HCT116 (cell line): Measurements from ENCODE around the gene RHOH. TPM values are rescaled to one million over a fixed set of nuclear protein-coding genes. Genes with fewer than 3 reads are reported as not detected.

ENCODE experiments used
- ATAC-seq: fragments of 200-7000 bp; cut with Tn5 transposase; 2 replicates; pipeline ENCODE4 v1.9.1; 2020; ENCODE audit warnings: mild to moderate bottlenecking, moderate library complexity
- BruUV-seq: library from RNA; stranded (reverse); fragments of 400-500 nt; replicated peaks from 2 replicates; lab custom pipeline; 2021; lab: Mats Ljungman, UMichigan
- CTCF ChIA-PET: fragments of 300-600 bp; sonication (Branson Sonifier 250); formaldehyde crosslinking; loops from one replicate; lab custom pipeline; 2021; ENCODE audit warnings: antibody characterized with exemption; lab: Charles Lee
- POLR2A ChIA-PET: fragments of 300-600, 350-600 bp; sonication (Branson Sonifier 250); formaldehyde crosslinking; loops from one replicate; lab custom pipeline; 2021; ENCODE audit warnings: antibody characterized with exemption; lab: Charles Lee
- RAD21 ChIA-PET, 2 experiments: fragments of 300-600 bp; sonication (Branson Sonifier 250); formaldehyde crosslinking; loops; one replicate each; lab custom pipeline; 2023; ENCODE audit warnings: low total read pairs in 2 of 2; ENCODE audit not compliant: uncharacterized antibody in 2 of 2, unreplicated experiment in 2 of 2, low non-redundant PET in 1 of 2; lab: Charles Lee
- DNase-seq: peaks from one replicate; pipeline ENCODE4 v3.0.0-alpha.2; 2010; ENCODE audit warnings: low read depth, low spot score
- H2AFZ ChIP-seq: fragments of 200-600 bp; shearing (Covaris generic), sonication (generic); 2 replicates; pipeline ENCODE4 v1.6.1; 2017; ENCODE audit warnings: low read depth, mixed run types, mixed read lengths, antibody characterized with exemption, low read length; ENCODE audit not compliant: poor library complexity, severe bottlenecking
- H3K27ac ChIP-seq: 2 replicates; pipeline ENCODE4 v1.5.1; 2012; ENCODE audit warnings: low read depth, low read length
- H3K27me3 ChIP-seq: fragments of 200-600 bp; sonication (generic); 2 replicates; pipeline ENCODE4 v1.6.1; 2016; ENCODE audit warnings: mixed run types, low read length, mixed read lengths; ENCODE audit not compliant: insufficient read depth
- H3K36me3 ChIP-seq, 2 experiments: fragments of 200-500 bp in 1 of 2; fragments of 200-600 bp in 1 of 2; sonication (Bioruptor generic) in 1 of 2; sonication (generic) in 1 of 2; 2 replicates each; pipeline versions ENCODE4 v1.5.1 to v1.6.1; 2014 to 2016; ENCODE audit warnings: low read length in 2 of 2, inconsistent platforms in 1 of 2, mixed read lengths in 1 of 2, mixed run types in 1 of 2; ENCODE audit not compliant: insufficient read depth in 2 of 2, control insufficient read depth in 1 of 2
- H3K4me1 ChIP-seq, 2 experiments: fragments of 200-600 bp in 1 of 2; sonication (generic) in 1 of 2; 2 replicates each; pipeline versions ENCODE4 v1.5.1 to v1.6.1; 2012 to 2017; ENCODE audit warnings: low read length in 2 of 2, inconsistent platforms in 1 of 2, mild to moderate bottlenecking in 1 of 2, mixed read lengths in 1 of 2, mixed run types in 1 of 2, moderate library complexity in 1 of 2; ENCODE audit not compliant: insufficient read depth in 2 of 2, control insufficient read depth in 1 of 2
- H3K4me2 ChIP-seq: fragments of 200-600 bp; sonication (generic); 2 replicates; pipeline ENCODE4 v1.6.1; 2017; ENCODE audit warnings: mixed run types, low read length, mixed read lengths
- H3K4me3 ChIP-seq, 2 experiments: fragments of 200-600 bp in 1 of 2; sonication (generic) in 1 of 2; replicated peaks in 1 of 2; 2 replicates each; pipeline ENCODE4 v1.5.1; 2011 to 2016; ENCODE audit warnings: low read length in 2 of 2, control low read depth in 1 of 2, low read depth in 1 of 2, mild to moderate bottlenecking in 1 of 2, mixed read lengths in 1 of 2, mixed run types in 1 of 2
- H3K79me2 ChIP-seq: fragments of 200-600 bp; sonication (generic); 2 replicates; pipeline ENCODE4 v1.6.1; 2017; ENCODE audit warnings: mild to moderate bottlenecking, mixed run types, low read length, moderate library complexity, mixed read lengths; ENCODE audit not compliant: insufficient read depth
- H3K9ac ChIP-seq: fragments of 200-600 bp; sonication (generic); 2 replicates; pipeline ENCODE4 v1.6.1; 2016; ENCODE audit warnings: low read length, mixed read lengths
- H3K9me2 ChIP-seq: fragments of 200-600 bp; sonication (generic), shearing (Covaris generic); 2 replicates; pipeline ENCODE4 v1.6.1; 2017; ENCODE audit warnings: mixed run types, mild to moderate bottlenecking, moderate library complexity; ENCODE audit not compliant: insufficient read depth
- H3K9me3 ChIP-seq, 2 experiments: fragments of 200-500 bp in 1 of 2; fragments of 200-600 bp in 1 of 2; sonication (Bioruptor generic) in 1 of 2; sonication (generic) in 1 of 2; 2 replicates each; pipeline ENCODE4 v1.6.1; 2014 to 2017; ENCODE audit warnings: low read length in 2 of 2, mixed read lengths in 2 of 2, inconsistent platforms in 1 of 2, low read depth in 1 of 2, mild to moderate bottlenecking in 1 of 2, mixed run types in 1 of 2, moderate library complexity in 1 of 2; ENCODE audit not compliant: control insufficient read depth in 1 of 2, insufficient read depth in 1 of 2
- H4K20me1 ChIP-seq: fragments of 200-600 bp; sonication (generic), shearing (Covaris generic); 2 replicates; pipeline ENCODE4 v1.6.1; 2017; ENCODE audit warnings: mixed run types, mild to moderate bottlenecking, moderate library complexity; ENCODE audit not compliant: insufficient read depth
- EZH2 ChIP-seq: fragments of 200-600 bp; sonication (generic); IDR thresholded peaks from 2 replicates; pipeline ENCODE4 v1.6.1; 2017; ENCODE audit warnings: antibody characterized with exemption, mixed run types
- POLR2A ChIP-seq: IDR thresholded peaks from 2 replicates; pipeline ENCODE4 v1.7.0; 2011; ENCODE audit warnings: borderline replicate concordance; ENCODE audit not compliant: insufficient read depth, insufficient read length; ENCODE audit errors: extremely low read depth
- RAD21 ChIP-seq: IDR thresholded peaks from 2 replicates; pipeline ENCODE4 v1.6.1; 2012; ENCODE audit warnings: low read depth, mild to moderate bottlenecking
- SIN3A ChIP-seq: IDR thresholded peaks from 2 replicates; pipeline ENCODE4 v1.6.1; 2012; ENCODE audit warnings: low read depth
- SRF ChIP-seq: IDR thresholded peaks from 2 replicates; pipeline ENCODE4 v1.6.1; 2012; ENCODE audit warnings: low read depth
- ZFX ChIP-seq: fragments of 450-650 bp; IDR thresholded peaks from 2 replicates; pipeline ENCODE4 v1.6.1; 2017
- ZNF274 ChIP-seq: fragments of 200-500 bp; sonication (Bioruptor generic); IDR thresholded peaks from 2 replicates; pipeline ENCODE4 v1.6.1; 2014; ENCODE audit warnings: mild to moderate bottlenecking, low read depth, low read length, inconsistent platforms
- intact Hi-C: fragments of 100-400 bp; cut with micrococcal nuclease; formaldehyde crosslinking; loops from 2 replicates; pipeline ENCODE4 v1.10.0; 2022
- total RNA-seq: library from RNA; stranded (reverse); gene quantifications from one replicate; pipeline ENCODE4 v1.2.1, GENCODE V29; 2021; ENCODE audit not compliant: unreplicated experiment
- TF ChIP-seq, protein P1 (sequence below): IDR thresholded peaks from 2 replicates; pipeline ENCODE4 v1.6.1; 2012
- TF ChIP-seq, protein P2 (sequence below), 3 experiments: fragments of 200-600 bp in 1 of 3; sonication (generic) in 1 of 3; IDR thresholded peaks in 2 of 3; conservative IDR thresholded peaks in 1 of 3; 2 replicates each; pipeline ENCODE4 v1.5.1; 2012 to 2017; ENCODE audit warnings: low read depth in 2 of 3, low read length in 2 of 3, antibody characterized with exemption in 1 of 3, borderline replicate concordance in 1 of 3, control low read depth in 1 of 3, mild to moderate bottlenecking in 1 of 3, mixed read lengths in 1 of 3, mixed run types in 1 of 3, moderate library complexity in 1 of 3; ENCODE audit not compliant: insufficient read depth in 1 of 3

Gene RHOH
- total RNA-seq, 1 experiment from 2014 or later, result 0.74 TPM

- H3K79me2 ChIP-seq, result no peaks in the 10 kb centered on the region
- H3K27me3 ChIP-seq, result no peaks in the 10 kb centered on the region
- no peak for DNase-seq
- POLR2A ChIA-PET, result no interaction called here
- H4K20me1 ChIP-seq, result no peaks in the 10 kb centered on the region
- no peak overlapping the region for H3K9ac ChIP-seq
- H3K9me2 ChIP-seq, result no peaks in the 10 kb centered on the region
- no peak overlapping the region for H3K4me3 ChIP-seq
- H3K27ac ChIP-seq, result no peak overlapping the region
- H3K36me3 ChIP-seq, result no peaks in the 10 kb centered on the region
- no peak overlapping the region for H3K4me2 ChIP-seq
- H3K9me3 ChIP-seq, result no peaks in the 10 kb centered on the region
- no peak for ATAC-seq
- CTCF ChIA-PET, result no interaction called here
- intact Hi-C loops, result no loop called here
- no peaks in the 10 kb centered on the region; a peak in 1 of 4 replicates for H3K4me1 ChIP-seq
- RAD21 ChIA-PET, result no interaction called here
- no TSS peak for BruUV-seq
- H2AFZ ChIP-seq, result no peak overlapping the region
- TF ChIP-seq ZNF274 (no peak), EZH2 (no peak)
- TF ChIP-seq, protein P1, sequence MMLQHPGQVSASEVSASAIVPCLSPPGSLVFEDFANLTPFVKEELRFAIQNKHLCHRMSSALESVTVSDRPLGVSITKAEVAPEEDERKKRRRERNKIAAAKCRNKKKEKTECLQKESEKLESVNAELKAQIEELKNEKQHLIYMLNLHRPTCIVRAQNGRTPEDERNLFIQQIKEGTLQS, result no peak
These were observed 18.0 kb downstream of the RHOH start for GRCh38 chr4:40214661-40215418.

GRCh38 chr4:40216622-40217366 is 20.0 kb downstream of the RHOH start:
- Histone ChIP-seq H3K4me3 (no peak overlapping the region), H4K20me1 (no peaks in the 10 kb centered on the region), H3K9ac (no peak overlapping the region)
- CTCF ChIA-PET, result no interaction called here
- no TSS peak for BruUV-seq
- TF ChIP-seq EZH2, result no peak
- TF ChIP-seq, protein P2, sequence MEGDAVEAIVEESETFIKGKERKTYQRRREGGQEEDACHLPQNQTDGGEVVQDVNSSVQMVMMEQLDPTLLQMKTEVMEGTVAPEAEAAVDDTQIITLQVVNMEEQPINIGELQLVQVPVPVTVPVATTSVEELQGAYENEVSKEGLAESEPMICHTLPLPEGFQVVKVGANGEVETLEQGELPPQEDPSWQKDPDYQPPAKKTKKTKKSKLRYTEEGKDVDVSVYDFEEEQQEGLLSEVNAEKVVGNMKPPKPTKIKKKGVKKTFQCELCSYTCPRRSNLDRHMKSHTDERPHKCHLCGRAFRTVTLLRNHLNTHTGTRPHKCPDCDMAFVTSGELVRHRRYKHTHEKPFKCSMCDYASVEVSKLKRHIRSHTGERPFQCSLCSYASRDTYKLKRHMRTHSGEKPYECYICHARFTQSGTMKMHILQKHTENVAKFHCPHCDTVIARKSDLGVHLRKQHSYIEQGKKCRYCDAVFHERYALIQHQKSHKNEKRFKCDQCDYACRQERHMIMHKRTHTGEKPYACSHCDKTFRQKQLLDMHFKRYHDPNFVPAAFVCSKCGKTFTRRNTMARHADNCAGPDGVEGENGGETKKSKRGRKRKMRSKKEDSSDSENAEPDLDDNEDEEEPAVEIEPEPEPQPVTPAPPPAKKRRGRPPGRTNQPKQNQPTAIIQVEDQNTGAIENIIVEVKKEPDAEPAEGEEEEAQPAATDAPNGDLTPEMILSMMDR (IDR thresholded peaks at IDR 0.05 in 2 of 3, conservative IDR thresholded peaks at IDR 0.05 in 1 of 3; ENCODE audit: borderline replicate concordance in 1 of 3, insufficient read depth in 1 of 3, low read depth in 2 of 3, low read length in 2 of 3), result no peak
- TF ChIP-seq, protein P1, result no peak
- no peak for TF ChIP-seq POLR2A
- TF ChIP-seq RAD21, result no peak
- no peak for TF ChIP-seq SRF
- TF ChIP-seq ZFX, result no peak
- TF ChIP-seq SIN3A, result no peak
- TF ChIP-seq, all 23 proteins: peak for 0
- H3K9me3 ChIP-seq, result no peaks in the 10 kb centered on the region
- H3K4me1 ChIP-seq, result no peaks in the 10 kb centered on the region; a peak in 1 of 4 replicates
- H3K36me3 ChIP-seq, result no peaks in the 10 kb centered on the region
- no peak overlapping the region for H2AFZ ChIP-seq
- H3K27ac ChIP-seq, result no peak overlapping the region
- H3K4me2 ChIP-seq, result no peak overlapping the region
- H3K27me3 ChIP-seq, result no peaks in the 10 kb centered on the region
- H3K79me2 ChIP-seq, result no peaks in the 10 kb centered on the region
- intact Hi-C loops, result no loop called here
- H3K9me2 ChIP-seq, result no peaks in the 10 kb centered on the region
- RAD21 ChIA-PET, result no interaction called here
- DNase-seq (no peak), ATAC-seq (no peak)
- POLR2A ChIA-PET, result no interaction called here
